ENCODE data around the gene PCDH1.

DNA sequence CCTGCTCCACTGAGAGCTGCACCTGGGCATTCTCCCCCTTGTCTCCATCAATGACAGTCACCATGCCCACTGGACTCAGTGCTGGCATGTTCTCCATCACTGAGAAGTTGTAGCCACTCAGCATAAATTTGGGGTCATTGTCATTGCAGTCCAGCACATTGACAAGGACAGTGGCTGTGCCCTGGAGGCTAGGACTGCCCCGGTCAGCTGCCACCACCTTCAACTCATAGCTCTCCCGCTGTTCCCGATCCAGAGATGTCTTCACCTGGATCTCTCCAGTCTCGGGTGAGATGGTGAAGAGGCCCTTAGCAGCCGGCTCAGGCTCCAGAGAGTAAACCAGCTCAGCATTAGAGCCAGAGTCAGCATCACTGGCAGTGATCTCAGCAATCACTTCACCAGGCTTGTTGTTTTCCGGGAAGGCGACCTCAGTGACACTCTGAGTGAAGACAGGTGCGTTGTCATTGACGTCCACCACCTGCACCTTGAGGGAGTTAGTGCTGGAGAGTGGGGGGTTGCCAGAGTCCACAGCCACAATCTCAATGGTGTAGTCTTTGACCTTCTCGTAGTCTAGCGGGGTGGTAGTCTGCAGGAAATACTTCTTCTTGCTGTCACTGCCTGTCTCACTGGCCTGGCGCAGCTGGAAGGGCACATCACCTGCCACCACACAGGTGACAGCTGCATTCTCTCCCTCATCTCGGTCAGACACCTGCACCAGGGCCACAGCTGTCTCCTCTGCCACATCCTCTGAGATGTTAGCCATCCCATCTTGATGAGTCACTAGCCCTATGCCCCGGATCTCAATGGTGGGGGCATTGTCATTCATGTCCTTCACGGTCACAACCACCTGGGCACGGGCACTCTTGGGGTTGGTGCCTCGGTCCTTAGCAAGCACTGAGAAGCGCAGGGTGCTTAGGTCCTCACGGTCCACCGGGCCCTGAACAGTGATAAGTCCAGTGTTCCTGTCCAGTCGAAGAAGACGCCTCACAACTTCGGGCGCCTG is 13.5 kb downstream of the PCDH1 start:
- TF ChIP-seq SIN3A (IDR thresholded peaks at IDR 0.05; ENCODE audit: borderline replicate concordance, insufficient read depth, low read length) (no peak), POLR2AphosphoS5 (IDR thresholded peaks at IDR 0.05; ENCODE audit: low read depth, low read length) (no peak)
- TF ChIP-seq, protein P1, sequence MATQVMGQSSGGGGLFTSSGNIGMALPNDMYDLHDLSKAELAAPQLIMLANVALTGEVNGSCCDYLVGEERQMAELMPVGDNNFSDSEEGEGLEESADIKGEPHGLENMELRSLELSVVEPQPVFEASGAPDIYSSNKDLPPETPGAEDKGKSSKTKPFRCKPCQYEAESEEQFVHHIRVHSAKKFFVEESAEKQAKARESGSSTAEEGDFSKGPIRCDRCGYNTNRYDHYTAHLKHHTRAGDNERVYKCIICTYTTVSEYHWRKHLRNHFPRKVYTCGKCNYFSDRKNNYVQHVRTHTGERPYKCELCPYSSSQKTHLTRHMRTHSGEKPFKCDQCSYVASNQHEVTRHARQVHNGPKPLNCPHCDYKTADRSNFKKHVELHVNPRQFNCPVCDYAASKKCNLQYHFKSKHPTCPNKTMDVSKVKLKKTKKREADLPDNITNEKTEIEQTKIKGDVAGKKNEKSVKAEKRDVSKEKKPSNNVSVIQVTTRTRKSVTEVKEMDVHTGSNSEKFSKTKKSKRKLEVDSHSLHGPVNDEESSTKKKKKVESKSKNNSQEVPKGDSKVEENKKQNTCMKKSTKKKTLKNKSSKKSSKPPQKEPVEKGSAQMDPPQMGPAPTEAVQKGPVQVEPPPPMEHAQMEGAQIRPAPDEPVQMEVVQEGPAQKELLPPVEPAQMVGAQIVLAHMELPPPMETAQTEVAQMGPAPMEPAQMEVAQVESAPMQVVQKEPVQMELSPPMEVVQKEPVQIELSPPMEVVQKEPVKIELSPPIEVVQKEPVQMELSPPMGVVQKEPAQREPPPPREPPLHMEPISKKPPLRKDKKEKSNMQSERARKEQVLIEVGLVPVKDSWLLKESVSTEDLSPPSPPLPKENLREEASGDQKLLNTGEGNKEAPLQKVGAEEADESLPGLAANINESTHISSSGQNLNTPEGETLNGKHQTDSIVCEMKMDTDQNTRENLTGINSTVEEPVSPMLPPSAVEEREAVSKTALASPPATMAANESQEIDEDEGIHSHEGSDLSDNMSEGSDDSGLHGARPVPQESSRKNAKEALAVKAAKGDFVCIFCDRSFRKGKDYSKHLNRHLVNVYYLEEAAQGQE (IDR thresholded peaks at IDR 0.05; ENCODE audit: insufficient read depth in 1 of 2, low read depth in 2 of 2, low read length in 2 of 2): no peak
